CD4-positive, alpha-beta memory T cell (primary cell): ENCODE results near the gene TIGD4. TPM values are rescaled to one million over a fixed set of nuclear protein-coding genes. Genes with fewer than 3 reads are reported as not detected.

Source experiments
- CTCF ChIA-PET: fragments of 350-600 bp; sonication (Branson Sonifier 250); formaldehyde crosslinking; loops from one replicate; lab custom pipeline; 2021; ENCODE audit warnings: inconsistent platforms; ENCODE audit not compliant: partially characterized antibody; lab: Charles Lee
- POLR2A ChIA-PET: fragments of 350-600 bp; sonication (Branson Sonifier 250); formaldehyde crosslinking; loops from one replicate; lab custom pipeline; 2021; ENCODE audit not compliant: partially characterized antibody; lab: Charles Lee
- DNase-seq, 5 donors: peaks; one replicate each; pipeline versions ENCODE4 v3.0.0 to v3.0.0-alpha.2; 2020 to 2022; ENCODE audit warnings: mixed read lengths in 1 of 5
- H3K27ac ChIP-seq: one replicate; pipeline ENCODE4 v1.7.0; 2013; ENCODE audit warnings: low read depth, low read length
- H3K27me3 ChIP-seq: 2 replicates; pipeline ENCODE4 v1.7.0; 2013; ENCODE audit warnings: mild to moderate bottlenecking, low read length, moderate library complexity; ENCODE audit not compliant: insufficient read depth
- H3K36me3 ChIP-seq: 2 replicates; pipeline ENCODE4 v1.7.0; 2013; ENCODE audit warnings: mild to moderate bottlenecking, low read length, moderate library complexity; ENCODE audit not compliant: insufficient read depth
- H3K4me1 ChIP-seq: 2 replicates; pipeline ENCODE4 v1.7.0; 2013; ENCODE audit warnings: mild to moderate bottlenecking, low read length, moderate library complexity; ENCODE audit not compliant: insufficient read depth
- H3K4me3 ChIP-seq, 2 donors: one replicate each; pipeline ENCODE4 v1.7.0; 2013; ENCODE audit warnings: low read length in 2 of 2, mild to moderate bottlenecking in 1 of 2
- H3K9me3 ChIP-seq, 2 donors: one replicate each; pipeline ENCODE4 v1.7.0; 2013; ENCODE audit warnings: low read length in 2 of 2, control low read depth in 1 of 2; ENCODE audit not compliant: control insufficient read depth in 1 of 2
- H3K27ac Mint-ChIP-seq, 7 donors: one replicate each; pipeline ENCODE4 v1.8.0; 2020 to 2021; ENCODE audit warnings: mixed read lengths in 7 of 7, mild to moderate bottlenecking in 6 of 7, inconsistent platforms in 3 of 7, moderate library complexity in 3 of 7
- H3K27me3 Mint-ChIP-seq, 2 donors: one replicate each; pipeline ENCODE4 v1.8.0; 2020 to 2021; ENCODE audit warnings: mixed read lengths in 2 of 2
- H3K36me3 Mint-ChIP-seq, 2 donors: one replicate each; pipeline ENCODE4 v1.8.0; 2020 to 2021; ENCODE audit warnings: mixed read lengths in 2 of 2, inconsistent platforms in 1 of 2, mild to moderate bottlenecking in 1 of 2
- H3K4me1 Mint-ChIP-seq, 4 donors: one replicate each; pipeline ENCODE4 v1.8.0; 2020 to 2021; ENCODE audit warnings: mixed read lengths in 4 of 4, mild to moderate bottlenecking in 1 of 4
- H3K4me3 Mint-ChIP-seq, 8 donors: one replicate each; pipeline ENCODE4 v1.8.0; 2020 to 2021; ENCODE audit warnings: mixed read lengths in 8 of 8, mild to moderate bottlenecking in 7 of 8, moderate library complexity in 6 of 8, inconsistent platforms in 3 of 8
- H3K9me3 Mint-ChIP-seq, 8 donors: one replicate each; pipeline ENCODE4 v1.8.0; 2020 to 2021; ENCODE audit warnings: mixed read lengths in 8 of 8, mild to moderate bottlenecking in 5 of 8, inconsistent platforms in 3 of 8, moderate library complexity in 1 of 8
- intact Hi-C: fragments of 100-400 bp; cut with micrococcal nuclease; formaldehyde crosslinking; loops from one replicate; pipeline ENCODE4 v1.15.1; 2023
- polyA plus RNA-seq, 2 donors: library from polyadenylated mRNA; unstranded; fragments of 300-500 nt; fragmentation: Illumina TruSeq; gene quantifications; one replicate each; pipeline ENCODE4 v1.2.3, GENCODE V29; 2021
- total RNA-seq, 2 experiments: library from RNA; stranded (reverse); gene quantifications; one replicate each; pipeline ENCODE4 v1.2.3, GENCODE V29; 2021

Gene TIGD4
- total and polyA plus RNA-seq, 4 experiments from 2014 or later, result 0.12 to 0.17 TPM; not detected in 2

DNA sequence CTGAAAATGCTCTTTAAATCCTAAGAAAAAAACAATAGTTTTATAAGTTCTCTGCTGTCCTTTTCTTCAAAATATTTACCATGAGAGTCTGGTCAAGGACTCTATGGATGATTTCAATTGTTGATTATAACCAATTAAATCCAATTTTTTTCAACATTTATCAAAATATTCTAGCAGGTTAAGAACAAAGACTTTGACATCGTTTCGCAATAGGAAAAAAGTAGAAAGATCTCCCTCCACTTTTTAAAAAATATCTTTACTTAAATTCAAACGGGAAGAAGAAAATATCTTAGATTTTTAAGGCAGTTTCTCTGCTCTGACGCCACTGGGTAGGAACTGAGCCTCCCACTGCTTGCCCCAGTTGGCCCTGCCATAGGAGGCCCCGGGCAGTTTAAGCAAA is 55.0 kb downstream of the TIGD4 start:
- Mint-ChIP-seq H3K4me1 (no peaks in the 10 kb centered on the region), H3K27ac (no peak overlapping the region), H3K36me3 (no peaks in the 10 kb centered on the region), H3K4me3 (no peak overlapping the region), H3K9me3 (no peaks in the 10 kb centered on the region), H3K27me3 (peaks cover 3 to 11% of the 10 kb centered on the region in 2 donors)
- H3K27ac ChIP-seq, result no peak overlapping the region
- H3K36me3 ChIP-seq, result no peaks in the 10 kb centered on the region
- H3K9me3 ChIP-seq, result no peaks in the 10 kb centered on the region
- POLR2A ChIA-PET, result no interaction called here
- no peak for DNase-seq
- intact Hi-C loops, result no loop called here
- H3K4me3 ChIP-seq, result no peak overlapping the region
- H3K4me1 ChIP-seq, result no peaks in the 10 kb centered on the region
- CTCF ChIA-PET, result no interaction called here
- H3K27me3 ChIP-seq, result no peaks in the 10 kb centered on the region

DNA sequence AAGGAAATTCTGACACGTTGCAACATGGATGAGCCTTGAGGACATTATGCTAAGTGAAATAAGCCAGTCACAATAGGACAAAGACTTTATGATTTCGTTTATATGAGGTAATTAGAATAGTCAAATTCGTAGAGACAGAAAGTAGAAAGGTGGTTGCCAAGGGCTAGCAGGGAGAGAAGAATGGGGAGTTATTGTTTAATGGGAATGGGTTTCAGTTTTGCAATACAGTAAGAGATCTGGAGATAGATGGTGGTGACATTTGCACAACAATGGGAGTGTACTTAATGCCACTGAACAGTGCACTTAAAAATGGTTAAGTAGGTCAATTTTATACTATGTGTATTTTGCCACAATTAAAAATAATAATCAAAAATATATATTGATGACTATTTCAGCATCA is 56.3 kb downstream of the TIGD4 start:
- Histone ChIP-seq H3K36me3 (no peaks in the 10 kb centered on the region), H3K27ac (no peak overlapping the region), H3K27me3 (no peaks in the 10 kb centered on the region), H3K4me3 (no peak overlapping the region), H3K4me1 (no peaks in the 10 kb centered on the region), H3K9me3 (no peaks in the 10 kb centered on the region)
- no peak overlapping the region for H3K4me3 Mint-ChIP-seq
- intact Hi-C loops, result no loop called here
- no peaks in the 10 kb centered on the region for H3K9me3 Mint-ChIP-seq
- ChIA-PET POLR2A (no interaction called here), CTCF (interaction anchor here (1.1 to 1.7 kb wide), 2 partner anchors 10 to 13 kb away, joined by 3 to 6 read pairs; no protein-coding TSS in a partner anchor)
- no peaks in the 10 kb centered on the region for H3K36me3 Mint-ChIP-seq
- DNase-seq, result no peak
- H3K27ac Mint-ChIP-seq, result no peak overlapping the region
- H3K4me1 Mint-ChIP-seq, result no peaks in the 10 kb centered on the region
- peaks cover 3 to 11% of the 10 kb centered on the region in 2 donors for H3K27me3 Mint-ChIP-seq

DNA sequence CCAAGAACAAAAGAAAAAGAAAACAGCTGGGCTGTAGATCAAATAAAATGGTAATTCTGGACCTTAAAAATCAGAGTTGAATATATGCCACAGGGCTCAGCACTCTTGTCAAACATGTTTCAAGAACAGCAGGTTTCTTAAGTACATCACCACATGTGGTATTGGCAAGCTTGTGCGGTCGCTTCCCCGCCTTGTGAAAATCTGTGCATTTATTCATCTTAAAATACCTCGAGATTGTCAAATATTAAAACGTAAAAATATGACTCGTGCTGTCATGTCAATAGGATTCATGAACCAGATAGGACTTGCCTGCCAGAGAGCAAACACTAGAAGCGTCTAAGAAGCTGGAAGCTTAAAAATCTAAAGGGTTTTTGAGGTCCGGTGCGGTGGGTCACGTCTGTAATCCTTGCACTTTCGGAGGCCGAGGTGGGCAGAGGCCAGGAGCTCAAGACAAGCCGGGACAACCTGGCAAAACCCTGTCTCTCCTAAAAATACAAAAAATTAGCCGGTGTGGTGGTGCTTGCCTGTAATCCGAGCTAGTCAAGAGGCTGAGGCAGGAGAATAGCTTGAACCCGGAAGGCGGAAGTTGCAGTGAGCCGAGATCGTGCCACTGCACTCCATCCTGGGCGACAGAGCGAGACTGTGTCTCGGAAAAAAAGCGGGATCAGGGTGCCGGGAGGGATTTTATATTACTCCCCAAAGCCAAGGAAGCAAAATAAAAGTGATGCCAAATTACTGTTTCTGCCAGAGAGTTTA is 59.6 kb downstream of the TIGD4 start:
- Histone ChIP-seq H3K27ac (no peak overlapping the region), H3K27me3 (no peaks in the 10 kb centered on the region), H3K4me1 (no peaks in the 10 kb centered on the region), H3K36me3 (no peaks in the 10 kb centered on the region), H3K4me3 (no peak overlapping the region), H3K9me3 (no peaks in the 10 kb centered on the region)
- H3K9me3 Mint-ChIP-seq, result peaks cover 2 to 13% (median 7%) of the 10 kb centered on the region in 8 donors
- POLR2A ChIA-PET, result no interaction called here
- H3K4me3 Mint-ChIP-seq, result no peak overlapping the region
- intact Hi-C loops, result no loop called here
- H3K27me3 Mint-ChIP-seq, result peaks cover 1 to 4% of the 10 kb centered on the region in 2 donors
- no peak overlapping the region for H3K27ac Mint-ChIP-seq
- DNase-seq, result no peak
- peaks cover 3% of the 10 kb centered on the region in 2 donors for H3K36me3 Mint-ChIP-seq
- no peaks in the 10 kb centered on the region for H3K4me1 Mint-ChIP-seq
- CTCF ChIA-PET, result interaction anchor here (1.0 kb wide), 1 partner anchor 13 kb away, joined by 4 read pairs; no protein-coding TSS in a partner anchor

Other genes with a start within 250 kb of the TIGD4 start
- gene FBXW7, start 243.6 kb downstream of the TIGD4 start, total RNA-seq, result 100 to 1,000 TPM; 138 to 148 TPM
- gene FBXW7, start 243.6 kb downstream of the TIGD4 start, polyA plus RNA-seq, result 10 to 100 TPM; 36.2 to 47.9 TPM
- gene TMEM154, start 99.7 kb downstream of the TIGD4 start, total RNA-seq, result 10 to 100 TPM; 35.2 to 38.6 TPM
- 10 to 100 TPM; 41.9 to 46.7 TPM for gene TMEM154, start 99.7 kb downstream of the TIGD4 start, polyA plus RNA-seq
- 10 to 100 TPM; 12.5 to 16.5 TPM for gene ARFIP1, start 224 bp upstream of the TIGD4 start, total RNA-seq
- gene ARFIP1, start 224 bp upstream of the TIGD4 start, polyA plus RNA-seq, result 10 to 100 TPM; 12.8 to 15.3 TPM
- gene FHDC1, start 156.6 kb upstream of the TIGD4 start, total RNA-seq, result under 1 TPM; 0.11 to 0.29 TPM
- under 1 TPM in 1 of 2 donors, not detected in 1; 0.03 TPM for gene FHDC1, start 156.6 kb upstream of the TIGD4 start, polyA plus RNA-seq